CD1c-positive myeloid dendritic cell (primary cell): ENCODE results near the gene LARP6.

ENCODE experiments used
- DNase-seq: peaks from one replicate; pipeline ENCODE4 v3.0.0-alpha.2; 2016; ENCODE audit errors: extremely low spot score

Gene LARP6

DNA sequence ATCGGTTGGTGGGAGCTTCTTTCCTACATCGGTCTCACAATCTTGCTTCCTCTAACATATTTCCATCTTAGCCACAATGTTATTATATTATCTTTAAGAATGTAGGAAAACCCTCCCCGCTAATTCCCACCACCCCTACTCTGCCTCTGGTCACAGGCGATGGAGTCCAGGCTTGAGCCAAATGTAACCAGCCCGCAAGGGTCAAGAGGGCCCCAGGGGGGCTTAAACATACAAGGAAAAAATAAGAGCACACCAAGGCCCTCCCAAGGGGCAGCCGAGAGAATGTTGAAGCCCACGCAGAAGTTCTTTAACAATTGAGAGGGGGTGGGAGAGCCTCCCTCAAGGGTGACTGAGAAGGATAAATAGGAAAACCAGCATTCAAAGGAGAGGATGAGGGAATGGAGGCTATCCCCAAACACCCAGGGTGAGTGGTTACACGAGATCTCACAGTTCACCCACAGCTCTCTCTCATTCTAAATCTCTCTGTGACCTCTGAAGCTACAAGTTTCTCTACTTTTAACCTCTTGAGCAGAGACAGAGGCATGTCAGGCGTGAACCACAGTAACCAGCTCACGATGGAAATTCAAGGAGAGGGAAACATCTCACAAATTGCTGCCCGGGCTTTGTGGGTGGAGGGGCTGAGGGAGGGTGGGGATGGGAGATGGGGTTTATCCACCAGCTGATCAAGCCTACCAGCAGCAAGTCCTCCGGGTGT lies 59.2 kb downstream of the LARP6 start:
- DNase-seq: no peak

DNA sequence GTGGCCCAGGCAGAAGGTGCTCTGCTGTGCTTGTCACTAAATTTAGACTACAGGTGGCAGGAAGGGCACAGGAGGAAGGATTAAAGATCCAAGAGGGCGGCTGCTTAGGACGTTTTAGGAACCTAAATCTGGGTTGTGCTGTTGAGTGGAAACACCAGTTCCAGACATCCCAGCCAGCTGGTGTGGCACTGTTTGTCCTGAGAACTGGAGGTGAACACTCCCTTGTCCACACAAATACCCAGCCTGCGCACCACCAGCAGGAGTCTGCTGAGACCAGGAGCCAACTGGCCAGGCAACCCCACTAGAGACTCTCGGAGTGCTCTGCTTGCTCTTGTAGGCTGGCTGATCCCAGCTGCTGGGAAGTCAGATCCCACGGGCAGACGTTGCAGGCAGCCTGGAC lies 60.3 kb downstream of the LARP6 start:
- no peak for DNase-seq

DNA sequence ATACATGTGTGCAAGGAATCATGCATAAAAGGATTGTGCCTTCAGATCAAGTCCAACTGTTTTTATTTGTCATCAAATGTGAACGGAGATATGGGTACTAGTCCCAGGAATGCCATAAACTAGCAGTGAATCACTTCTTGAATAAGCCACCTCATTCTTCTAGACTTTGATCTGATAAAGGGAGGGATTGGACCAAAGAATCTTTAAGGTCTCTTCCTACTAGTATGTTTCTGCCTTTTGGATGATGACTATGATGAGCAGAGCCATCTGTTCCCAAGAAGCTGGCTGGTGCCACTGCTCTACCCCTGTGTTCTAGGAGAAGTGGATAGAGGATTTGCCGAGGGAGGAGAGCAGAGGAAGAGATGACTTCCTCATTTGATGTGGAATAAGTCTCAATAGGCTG lies 61.8 kb downstream of the LARP6 start:
- no peak for DNase-seq

DNA sequence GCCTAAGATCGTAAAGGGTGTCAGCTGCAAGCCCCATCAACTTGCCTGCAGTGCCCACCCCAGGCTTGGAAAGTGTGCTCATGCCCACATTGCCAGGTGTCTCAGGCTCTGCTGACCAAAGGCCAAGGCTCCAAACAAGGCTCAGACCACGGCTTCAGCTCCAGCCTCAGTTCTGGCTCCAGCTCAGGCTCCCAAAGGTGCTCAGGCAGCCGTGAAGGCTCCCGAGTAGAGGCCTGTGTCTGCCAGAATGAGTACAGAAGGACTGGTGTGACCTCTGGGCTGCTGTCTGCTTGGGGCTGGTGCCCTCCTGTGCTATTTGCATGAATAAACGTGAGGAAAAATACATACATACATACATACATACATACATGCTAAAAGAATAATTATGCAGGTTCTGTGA lies 62.7 kb downstream of the LARP6 start:
- no peak for DNase-seq

DNA sequence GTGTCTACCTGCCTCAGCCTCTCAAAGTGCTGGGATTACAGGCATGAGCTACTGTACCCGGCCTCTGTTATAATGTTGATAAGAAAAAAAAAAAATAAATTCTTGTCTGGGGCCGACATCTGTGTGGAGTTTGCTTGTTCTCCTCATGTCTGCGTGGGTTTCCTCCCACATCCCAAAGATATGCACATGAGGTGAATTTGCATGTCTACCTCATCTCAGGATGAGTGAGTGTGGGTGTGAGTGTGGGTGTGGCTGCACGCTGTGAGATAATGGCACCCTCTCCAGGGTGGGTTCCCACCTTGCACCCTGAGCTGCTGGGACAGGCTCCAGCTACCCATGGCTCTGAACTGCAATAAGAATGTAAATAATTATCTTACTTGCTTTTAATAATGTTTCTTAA lies 64.7 kb downstream of the LARP6 start:
- no peak for DNase-seq

DNA sequence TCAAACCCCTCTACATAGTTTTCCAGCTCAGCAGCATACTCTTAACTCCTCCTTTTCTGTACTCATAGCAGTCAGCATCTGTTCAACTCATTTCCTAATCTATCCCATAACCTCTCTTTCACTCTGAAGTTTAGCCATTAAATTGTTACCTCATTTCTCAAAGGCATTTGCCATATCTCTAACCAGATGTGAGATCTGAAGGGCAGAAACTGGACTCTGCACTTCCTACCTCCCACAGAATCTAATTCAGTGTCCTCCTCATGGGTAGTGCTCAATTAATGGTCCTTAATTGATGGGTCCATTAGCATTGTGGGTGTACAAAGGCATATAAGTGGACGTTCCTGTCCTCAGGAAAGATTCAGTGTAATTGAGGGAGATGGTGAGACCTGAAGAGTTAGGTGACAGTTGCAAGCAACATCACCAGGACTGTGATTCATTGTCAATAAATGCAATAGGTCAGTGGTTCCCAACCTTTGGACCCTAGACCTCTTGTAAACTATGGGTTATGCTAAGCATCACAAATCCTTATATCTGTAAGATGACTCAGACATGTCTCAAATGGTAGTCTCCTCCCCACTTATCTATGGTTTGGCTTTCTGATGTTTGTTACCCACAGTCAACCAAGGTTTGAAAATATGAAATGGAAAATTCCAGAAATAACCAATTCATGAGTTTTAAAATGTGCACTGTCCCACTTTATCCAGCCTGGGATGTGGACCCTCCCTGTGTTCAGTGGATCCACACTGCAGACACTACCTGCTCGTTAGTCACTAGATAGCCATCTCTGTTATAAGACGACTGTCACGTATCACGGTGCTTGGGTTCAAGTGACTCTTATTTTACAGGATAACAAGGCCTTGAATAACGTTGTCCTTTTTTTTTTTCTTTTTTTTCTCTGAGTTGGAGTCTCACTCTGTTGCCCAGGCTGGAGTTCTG lies 65.6 kb downstream of the LARP6 start:
- DNase-seq: no peak

DNA sequence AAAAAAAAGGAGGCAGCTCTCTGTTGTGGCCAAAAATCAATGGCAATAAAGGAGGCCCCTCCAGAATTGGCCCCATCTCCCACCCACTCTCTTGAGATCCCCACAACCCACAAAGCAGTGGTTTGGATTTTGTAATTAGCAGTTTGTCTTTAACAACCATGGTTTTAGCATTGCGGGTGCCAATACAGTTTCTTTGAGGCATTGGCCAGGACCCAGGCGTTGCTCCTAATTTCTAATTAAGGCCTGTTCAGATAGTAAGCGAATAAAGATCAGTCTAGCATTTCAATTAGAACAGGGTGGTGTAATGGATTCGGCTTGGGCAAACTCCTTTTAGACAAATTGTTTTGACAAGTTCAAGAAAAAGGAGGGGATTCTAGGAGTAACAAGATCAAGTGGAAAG lies 67.0 kb downstream of the LARP6 start:
- DNase-seq: no peak

DNA sequence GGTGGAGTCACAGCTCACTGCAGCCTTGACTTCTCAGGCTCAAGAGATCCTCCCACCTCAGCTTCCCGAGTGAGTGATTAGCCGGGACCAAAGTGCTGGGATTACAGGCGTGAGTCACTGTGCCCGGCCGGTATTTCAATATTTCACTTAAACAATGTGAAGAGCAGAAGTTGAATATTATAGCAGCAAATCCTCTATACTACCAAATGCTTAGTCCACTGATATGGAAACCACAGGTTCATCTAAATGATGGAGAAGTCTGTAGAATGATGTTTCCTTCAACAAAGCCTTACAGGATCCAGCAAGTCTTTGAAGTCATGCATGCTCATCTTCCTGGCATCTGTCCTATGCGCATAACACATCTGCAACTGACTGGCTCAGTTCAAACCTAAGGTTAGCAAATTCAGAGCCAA lies 70.3 kb downstream of the LARP6 start:
- DNase-seq: no peak

DNA sequence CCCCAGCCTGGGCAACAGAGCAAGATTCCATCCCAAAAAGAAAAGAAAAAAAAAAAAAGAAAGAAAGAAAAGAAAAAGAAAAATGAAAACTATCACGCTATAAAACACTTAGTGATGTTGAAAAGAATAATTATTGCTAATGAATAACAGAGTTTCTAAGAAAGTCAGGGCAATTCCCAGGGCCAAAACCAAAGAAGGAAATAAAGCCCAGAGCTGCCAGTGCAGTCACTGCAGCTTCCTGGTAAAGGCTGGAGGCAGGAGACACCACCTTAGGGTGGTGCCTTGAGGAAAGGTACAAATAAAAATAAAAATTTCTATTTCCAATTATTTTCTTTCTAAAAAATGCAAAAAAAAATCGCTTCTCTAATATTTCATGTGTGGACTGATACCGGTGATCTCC lies 70.9 kb downstream of the LARP6 start:
- no peak for DNase-seq

DNA sequence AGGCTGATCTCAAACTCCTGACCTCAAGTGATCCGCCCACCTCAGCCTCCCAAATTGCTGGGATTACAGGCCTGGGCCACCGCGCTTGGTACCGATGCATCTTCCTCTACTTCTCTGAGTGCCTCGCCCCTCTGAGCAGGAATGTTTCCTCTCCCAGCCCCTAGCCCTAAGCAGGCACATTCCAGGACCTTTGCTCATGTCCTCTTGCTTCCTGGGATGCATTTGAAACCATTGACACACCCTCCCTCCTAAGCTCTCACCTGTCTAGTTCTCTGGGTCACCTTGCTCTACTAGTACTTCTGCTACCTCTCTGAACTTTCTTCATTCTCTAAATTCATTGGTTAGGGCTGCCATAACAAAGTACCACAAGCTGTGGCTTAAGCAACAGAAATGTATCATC lies 72.7 kb downstream of the LARP6 start:
- no peak for DNase-seq
